MG63 (cell line): ENCODE measurements around the gene TPSB2. TPM values are rescaled to one million over a fixed set of nuclear protein-coding genes. Genes with fewer than 3 reads are reported as not detected.
"Not testable (repeated sequence)": the region's sequence is repeated elsewhere in the genome, so short reads cannot be mapped to it uniquely, and the experiment has no call there.

Experiments used
- DNase-seq: peaks from one replicate; pipeline ENCODE4 v3.0.0-alpha.2; 2020
- H3K27me3 ChIP-seq: fragments of 250-450 bp; sonication (Bioruptor Pico); 2 replicates; pipeline ENCODE4 v1.5.1; 2020; ENCODE audit warnings: mild to moderate bottlenecking, moderate library complexity
- H3K36me3 ChIP-seq: fragments of 250-450 bp; sonication (Bioruptor Pico); 2 replicates; pipeline ENCODE4 v1.5.1; 2020; ENCODE audit warnings: mild to moderate bottlenecking, moderate library complexity
- H3K4me3 ChIP-seq: fragments of 250-450 bp; sonication (Bioruptor Pico); 2 replicates; pipeline ENCODE4 v1.5.1; 2020; ENCODE audit warnings: mild to moderate bottlenecking, moderate library complexity
- H3K9me3 ChIP-seq: fragments of 250-450 bp; sonication (Bioruptor Pico); 2 replicates; pipeline ENCODE4 v1.5.1; 2020; ENCODE audit warnings: mild to moderate bottlenecking, moderate library complexity
- total RNA-seq: library from RNA; depleted of rRNA; stranded (reverse); fragments of >200 nt; shearing (Covaris generic); gene quantifications from 2 replicates; pipeline ENCODE4 v1.2.3, GENCODE V29; 2014; ENCODE audit warnings: low replicate concordance; rRNA removed

TPSB2 gene
- total RNA-seq, result not detected in 2 replicates

DNA sequence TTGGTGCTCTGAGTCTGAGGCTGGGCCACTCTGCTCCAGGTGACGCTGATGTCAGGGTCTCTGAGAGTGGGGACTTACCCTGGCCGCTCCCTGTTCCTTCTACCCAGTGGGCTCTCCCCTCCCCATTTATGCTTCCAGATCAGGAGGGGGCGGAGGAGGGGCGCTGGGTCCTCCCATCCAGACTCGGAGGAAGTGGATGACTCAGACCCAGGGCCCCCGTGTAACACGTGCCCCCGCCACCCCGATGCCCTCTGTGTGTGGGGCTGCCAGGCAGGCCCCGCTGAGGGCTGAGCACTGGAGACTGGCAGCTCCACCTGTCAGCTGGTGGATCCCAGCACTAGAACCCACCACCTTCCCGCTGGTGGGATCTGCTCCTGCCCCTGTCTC, at the start of gene TPSB2:
TSS of gene TPSB2 (minus strand) at position 101 of the 387 bp plus-strand sequence. CDS start 233 bp downstream, outside the sequence.
- not testable (repeated sequence) for H3K36me3 ChIP-seq, H3K4me3 ChIP-seq, H3K9me3 ChIP-seq, H3K27me3 ChIP-seq, DNase-seq

DNA sequence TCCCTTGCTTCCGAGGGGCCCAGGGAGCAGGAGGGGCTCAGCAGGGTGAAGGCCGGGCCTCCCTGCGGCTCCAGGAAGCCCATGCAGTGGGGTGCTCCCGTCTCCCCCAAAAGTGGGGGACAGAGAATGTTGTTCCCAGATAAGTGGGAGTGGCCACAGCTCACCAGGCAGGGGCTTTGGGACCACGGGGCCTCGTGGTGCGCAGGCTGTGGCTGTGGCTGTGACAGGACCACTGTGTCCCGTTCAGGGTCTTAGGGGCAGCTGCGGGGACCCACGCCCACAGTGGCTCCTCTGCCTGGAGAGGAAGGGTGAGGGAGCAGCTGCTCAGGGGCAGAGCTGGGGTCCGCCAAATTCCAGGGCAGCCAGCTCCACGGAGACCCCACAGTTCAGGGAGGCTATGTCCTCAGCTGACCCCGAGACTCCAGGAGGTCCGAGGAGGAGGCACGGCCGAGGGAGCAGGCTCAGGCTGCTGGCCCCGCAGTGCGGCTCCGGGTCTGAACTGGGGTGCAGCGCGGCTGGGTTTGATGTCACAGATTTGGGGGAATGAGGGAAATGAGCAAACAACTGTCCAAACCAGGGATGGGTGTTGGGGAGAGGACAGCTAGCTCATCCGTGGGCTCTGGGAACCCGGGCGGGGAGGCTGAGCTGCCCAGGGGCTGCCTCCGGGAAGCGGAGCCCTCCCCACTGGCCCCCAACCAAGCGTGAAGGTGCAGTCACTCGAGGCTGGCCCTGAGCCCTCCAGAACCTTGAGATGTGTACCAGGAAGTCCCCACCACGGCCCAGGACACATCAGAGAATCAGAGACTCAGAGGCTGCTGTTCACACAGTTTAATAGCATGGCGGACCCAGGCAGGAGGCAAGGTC, 49.3 kb upstream of the TPSB2 start:
- Histone ChIP-seq H3K27me3 (peaks cover 40% of the 10 kb centered on the region), H3K9me3 (no peaks in the 10 kb centered on the region), H3K36me3 (no peaks in the 10 kb centered on the region), H3K4me3 (no peak overlapping the region)
- no peak for DNase-seq

DNA sequence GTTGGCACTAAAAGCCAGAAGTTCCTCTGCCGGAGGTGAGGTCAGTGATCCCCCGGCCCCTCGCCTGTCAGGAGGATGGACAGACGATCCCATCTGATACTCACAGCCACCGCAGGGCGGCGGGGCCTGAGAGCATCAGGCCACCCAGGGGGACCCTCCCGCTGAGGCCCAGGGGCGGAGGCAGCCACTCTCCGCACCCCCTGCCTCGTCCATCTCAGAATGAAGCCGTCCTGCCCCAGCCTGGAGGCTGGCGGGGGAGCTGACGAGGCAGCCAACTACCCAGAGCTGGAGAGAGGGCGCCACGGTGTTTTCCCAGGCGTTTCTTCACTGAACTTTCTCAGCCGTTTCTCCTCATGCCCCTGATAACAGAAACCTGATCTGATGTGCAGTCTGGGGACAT, 48.5 kb upstream of the TPSB2 start:
- H3K4me3 ChIP-seq, result no peak overlapping the region
- peaks cover 45% of the 10 kb centered on the region for H3K27me3 ChIP-seq
- no peaks in the 10 kb centered on the region for H3K36me3 ChIP-seq
- no peak for DNase-seq
- H3K9me3 ChIP-seq, result no peaks in the 10 kb centered on the region

DNA sequence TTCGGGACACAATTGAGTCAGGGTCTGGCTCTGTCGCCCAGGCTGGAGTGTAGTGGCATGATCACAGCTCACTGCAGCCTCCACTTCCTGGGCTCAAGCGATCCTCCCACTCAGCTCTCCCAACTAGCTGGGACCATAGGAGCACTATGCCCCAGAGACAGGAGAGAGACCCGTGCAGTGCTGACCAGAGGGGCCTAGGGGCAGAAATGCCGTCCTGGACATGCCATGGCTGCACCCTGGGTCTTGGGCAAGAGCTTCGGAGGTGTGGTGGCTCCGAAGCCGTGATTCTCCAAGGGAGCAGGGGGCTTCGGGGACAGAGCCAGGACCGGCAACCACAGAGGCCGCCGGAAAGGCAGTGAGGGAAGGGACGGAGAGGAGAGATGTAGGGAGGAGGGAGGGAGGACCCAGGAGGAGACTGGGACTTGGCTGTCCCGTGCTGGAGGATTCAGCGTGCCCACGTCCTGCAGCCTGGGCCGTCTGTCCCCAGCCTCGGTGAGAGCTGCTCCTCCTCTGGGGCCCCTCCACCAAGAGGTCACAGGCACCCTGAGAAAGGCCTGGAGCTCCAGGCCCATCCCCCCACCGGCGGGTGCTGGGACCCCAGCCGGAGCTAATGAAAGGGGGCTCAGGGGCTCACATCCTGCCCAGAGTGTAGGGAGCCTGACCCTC, 47.8 kb upstream of the TPSB2 start:
- Histone ChIP-seq H3K9me3 (no peaks in the 10 kb centered on the region), H3K27me3 (peaks cover 51% of the 10 kb centered on the region), H3K36me3 (no peaks in the 10 kb centered on the region), H3K4me3 (no peak overlapping the region)
- no peak for DNase-seq

DNA sequence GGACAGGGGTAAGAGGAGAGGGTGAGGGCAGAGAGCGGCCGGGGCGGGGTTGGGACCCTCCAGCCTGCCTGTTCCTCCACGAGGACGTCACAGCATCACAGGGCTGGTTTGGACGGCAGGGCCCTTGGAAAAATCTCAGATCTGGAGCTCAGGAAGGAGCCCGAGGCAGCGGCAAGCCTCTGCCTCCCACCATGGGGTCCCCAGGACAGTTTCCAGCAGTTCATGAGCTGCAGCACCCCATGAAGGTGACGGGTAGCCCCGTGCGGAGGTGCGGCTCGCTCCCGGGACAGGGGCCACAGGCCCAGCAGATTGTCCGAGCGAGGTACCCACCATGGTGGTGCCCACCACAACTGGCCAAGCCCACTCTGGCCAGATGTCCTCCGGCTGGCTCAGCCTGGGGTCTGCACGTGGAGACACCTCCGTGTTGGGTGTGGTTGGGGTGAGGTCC, 47.2 kb upstream of the TPSB2 start:
- H3K27me3 ChIP-seq, result peaks cover 57% of the 10 kb centered on the region
- no peak for DNase-seq
- H3K4me3 ChIP-seq, result no peak overlapping the region
- H3K9me3 ChIP-seq, result no peaks in the 10 kb centered on the region
- no peaks in the 10 kb centered on the region for H3K36me3 ChIP-seq

DNA sequence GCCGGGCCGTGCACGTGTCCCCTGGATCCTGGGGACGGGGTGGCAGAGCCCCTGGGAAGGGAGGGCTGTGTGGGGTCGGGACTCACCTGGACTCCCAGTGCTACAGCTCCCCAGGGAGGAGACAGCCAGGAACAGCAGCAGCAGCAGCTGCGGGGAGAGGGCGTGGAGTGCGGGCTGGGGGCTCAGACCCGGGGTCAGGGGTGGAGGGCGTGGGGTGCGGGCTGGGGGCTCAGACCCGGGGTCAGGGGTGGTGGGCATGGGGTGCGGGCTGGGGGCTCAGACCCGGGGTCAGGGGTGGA, 46.5 kb upstream of the TPSB2 start:
- Histone ChIP-seq H3K27me3 (peaks cover 56% of the 10 kb centered on the region), H3K9me3 (no peaks in the 10 kb centered on the region)
- no peak for DNase-seq

DNA sequence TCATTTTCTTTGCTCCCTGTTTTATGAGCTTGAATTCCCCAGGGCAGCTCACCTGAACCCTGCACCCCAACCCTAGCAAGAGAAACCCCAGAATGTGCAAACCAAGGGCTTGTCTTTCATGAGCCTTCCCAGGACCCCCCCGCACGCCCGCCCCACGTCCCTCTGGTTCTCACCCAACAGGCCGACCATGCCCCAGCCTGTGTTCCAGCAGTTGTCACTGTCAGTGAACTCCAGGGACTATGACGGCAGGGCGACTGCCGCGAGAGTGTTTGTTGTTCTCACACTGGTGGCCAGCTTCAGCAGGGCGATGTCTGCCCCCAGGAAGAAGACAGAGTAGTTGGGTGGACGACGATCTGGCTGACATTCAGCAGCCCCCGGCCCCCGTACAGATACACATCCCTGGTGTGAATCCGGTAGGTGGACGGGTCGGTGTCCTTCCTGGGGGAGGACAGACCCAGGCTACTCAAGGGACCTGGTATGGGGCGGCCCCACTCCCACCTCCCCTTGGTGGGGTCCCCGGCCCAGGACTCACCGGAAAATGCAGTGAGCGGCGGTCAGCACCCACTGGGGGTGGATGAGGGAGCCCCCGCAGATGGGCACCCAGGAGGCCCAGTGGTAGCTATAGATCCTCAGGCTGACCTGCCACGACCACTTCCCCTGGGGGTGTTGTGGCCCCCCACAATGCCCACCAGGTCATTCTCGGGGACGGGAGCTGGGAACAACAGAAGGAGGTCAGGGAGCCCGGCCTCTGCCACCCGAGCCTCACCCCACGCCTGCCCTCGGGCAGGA, 46.0 kb upstream of the TPSB2 start:
- no peak for DNase-seq
- no peaks in the 10 kb centered on the region for H3K9me3 ChIP-seq
- H3K36me3 ChIP-seq, result no peaks in the 10 kb centered on the region
- no peak overlapping the region for H3K4me3 ChIP-seq
- H3K27me3 ChIP-seq, result peaks cover 53% of the 10 kb centered on the region

More for the DNA sequence above, 46.5 kb upstream of the TPSB2 start:
- no peaks in the 10 kb centered on the region for H3K36me3 ChIP-seq
- H3K4me3 ChIP-seq, result no peak overlapping the region

DNA sequence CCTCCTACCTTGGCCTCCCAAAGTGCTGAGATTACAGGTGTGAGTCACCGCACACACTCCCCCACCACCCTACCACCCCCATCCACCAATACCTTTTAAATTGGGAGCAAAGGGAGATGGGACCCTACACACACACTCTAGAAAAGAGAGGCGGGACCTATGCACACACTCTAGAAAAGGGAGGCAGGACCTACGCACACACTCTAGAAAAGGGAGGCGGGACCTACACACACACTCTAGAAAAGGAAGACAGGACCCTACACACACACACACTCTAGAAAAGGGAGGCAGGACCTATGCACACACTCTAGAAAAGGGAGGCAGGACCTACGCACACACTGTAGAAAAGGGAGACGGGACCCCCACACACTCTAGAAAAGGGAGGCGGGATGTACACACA, 44.8 kb upstream of the TPSB2 start:
- H3K36me3 ChIP-seq, result no peaks in the 10 kb centered on the region
- DNase-seq, result no peak

DNA sequence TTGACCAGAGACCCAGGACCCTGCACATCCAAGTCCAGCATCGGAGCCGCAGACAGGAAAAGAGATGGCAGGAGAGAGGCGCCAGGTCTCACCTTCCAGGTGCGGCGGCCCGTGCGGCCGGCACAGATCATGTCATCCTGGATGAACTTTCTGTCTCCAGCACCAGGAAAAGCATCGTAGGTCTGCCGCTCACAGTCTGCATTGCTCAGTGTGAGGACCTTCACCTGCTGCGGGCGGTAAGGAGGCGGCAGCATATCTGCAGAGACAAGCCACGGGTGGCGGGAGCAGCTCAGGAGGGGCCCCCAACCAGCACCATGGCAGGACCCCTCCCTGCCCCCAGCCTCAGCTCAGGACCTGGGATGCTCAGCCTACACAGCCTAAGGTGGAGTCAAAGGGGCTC, 43.8 kb upstream of the TPSB2 start:
- DNase-seq, result no peak
- Histone ChIP-seq H3K9me3 (no peaks in the 10 kb centered on the region), H3K36me3 (no peaks in the 10 kb centered on the region)

More for the DNA sequence above, 44.8 kb upstream of the TPSB2 start:
- Histone ChIP-seq H3K27me3 (peaks cover 44% of the 10 kb centered on the region), H3K9me3 (no peaks in the 10 kb centered on the region), H3K4me3 (no peak overlapping the region)

DNA sequence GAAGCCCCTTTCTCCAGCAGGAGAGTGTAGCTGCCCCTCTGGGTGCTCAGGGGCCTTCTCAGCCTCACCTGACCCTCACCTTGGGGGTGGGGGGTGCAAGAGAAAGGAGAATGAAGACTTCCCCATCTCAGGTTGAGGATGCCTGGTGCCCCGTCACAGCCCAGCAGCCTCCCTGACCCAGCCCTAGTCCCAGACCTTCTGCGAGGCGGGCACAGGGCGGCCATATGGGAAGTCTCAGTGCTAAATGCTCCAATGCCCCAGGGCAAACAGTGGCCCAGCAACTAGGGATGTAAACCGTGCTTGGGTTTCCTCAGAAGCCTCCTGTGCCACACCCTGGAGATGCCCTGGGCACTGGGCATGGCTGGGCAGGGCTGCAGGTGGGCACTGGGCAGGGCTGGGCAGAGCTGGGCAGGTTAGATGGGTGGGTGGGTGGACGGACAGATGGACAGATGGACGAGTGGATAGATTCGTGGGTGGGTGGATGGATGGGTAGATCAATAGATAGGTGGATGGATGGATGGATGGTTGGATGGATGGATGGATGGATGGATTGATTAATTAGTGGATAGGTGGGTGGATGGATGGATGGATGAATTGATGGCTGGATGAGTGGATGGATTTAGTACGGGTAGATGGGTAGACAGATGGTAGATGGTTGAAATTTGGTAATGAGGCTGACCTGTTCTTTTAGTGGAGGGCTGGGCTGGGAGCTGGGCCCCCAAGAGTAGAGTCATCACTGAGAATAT, 42.6 kb upstream of the TPSB2 start:
- Histone ChIP-seq H3K4me3 (no peak overlapping the region), H3K36me3 (no peaks in the 10 kb centered on the region), H3K27me3 (peaks cover 40% of the 10 kb centered on the region), H3K9me3 (no peaks in the 10 kb centered on the region)
- no peak for DNase-seq

More for the DNA sequence above, 43.8 kb upstream of the TPSB2 start:
- Histone ChIP-seq H3K27me3 (peaks cover 43% of the 10 kb centered on the region), H3K4me3 (no peak overlapping the region)

DNA sequence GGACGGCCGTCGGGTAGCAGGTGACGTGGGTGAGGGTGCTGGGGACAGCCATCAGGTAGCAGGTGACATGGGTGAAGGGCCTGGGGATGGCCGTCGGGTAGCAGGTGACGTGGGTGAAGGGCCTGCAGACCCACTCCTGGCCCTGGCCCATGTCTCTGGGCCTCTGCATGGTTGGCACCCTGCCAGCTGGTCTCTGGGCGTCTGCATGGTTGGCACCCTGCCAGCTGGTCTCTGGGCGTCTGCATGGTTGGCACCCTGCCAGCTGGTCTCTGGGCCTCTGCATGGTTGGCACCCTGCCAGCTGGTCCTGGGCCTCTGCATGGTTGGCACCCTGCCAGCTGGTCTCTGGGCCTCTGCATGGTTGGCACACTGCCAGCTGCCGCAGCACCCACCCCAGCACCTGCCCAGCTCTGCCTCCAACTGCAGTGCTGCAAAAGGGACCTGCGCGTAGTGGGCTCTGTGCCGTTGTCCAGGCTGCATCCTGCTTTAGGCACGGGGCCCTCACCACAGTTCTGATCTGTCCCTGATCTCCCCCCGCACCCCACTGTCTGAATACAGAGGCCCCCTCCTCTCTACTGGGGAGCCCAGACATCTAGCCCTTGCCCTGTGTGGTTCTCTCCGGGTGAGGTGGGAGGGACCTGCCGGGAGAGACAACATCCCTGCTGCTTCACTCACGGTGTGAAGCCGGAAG, 41.9 kb upstream of the TPSB2 start:
- H3K36me3 ChIP-seq, H3K4me3 ChIP-seq, H3K9me3 ChIP-seq: not testable (repeated sequence)
- DNase-seq, result peak; percentile 28
- peaks cover 32% of the 10 kb centered on the region for H3K27me3 ChIP-seq

DNA sequence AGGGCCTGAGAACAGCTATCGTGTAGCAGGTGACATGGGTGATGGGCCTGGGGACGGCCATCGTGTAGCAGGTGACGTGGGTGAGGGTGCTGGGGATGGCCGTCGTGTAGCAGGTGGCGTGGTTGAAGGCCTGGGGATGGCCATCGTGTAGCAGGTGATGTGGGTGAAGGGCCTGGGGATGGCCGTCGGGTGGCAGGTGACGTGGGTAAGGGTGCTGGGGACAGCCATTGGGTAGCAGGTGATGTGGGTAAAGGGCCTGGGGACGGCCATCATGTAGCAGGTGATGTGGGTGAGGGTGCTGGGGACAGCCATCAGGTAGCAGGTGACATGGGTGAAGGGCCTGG, 41.4 kb upstream of the TPSB2 start:
- no peaks in the 10 kb centered on the region for H3K36me3 ChIP-seq
- no peaks in the 10 kb centered on the region for H3K9me3 ChIP-seq
- H3K27me3 ChIP-seq, result peaks cover 34% of the 10 kb centered on the region
- no peak for DNase-seq
- H3K4me3 ChIP-seq, result no peak overlapping the region

DNA sequence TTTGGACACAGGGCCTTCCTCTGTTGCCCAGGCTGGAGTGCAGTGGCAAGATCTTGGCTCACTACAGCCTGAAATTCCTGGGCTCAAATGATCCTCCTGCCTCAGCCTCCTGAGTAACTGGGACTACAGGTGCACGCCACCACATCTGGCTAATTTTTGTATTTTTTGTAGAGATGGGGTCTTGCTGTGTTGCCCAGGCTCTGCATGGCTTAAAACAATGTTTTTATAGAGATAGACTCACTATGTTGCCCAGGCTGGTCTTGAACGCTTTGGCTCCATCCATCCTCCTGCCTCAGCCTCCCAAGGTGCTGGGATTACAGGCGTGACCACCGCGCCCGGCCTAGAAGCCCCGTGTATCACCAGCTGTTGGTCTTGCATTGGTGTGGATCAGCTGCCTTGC, 39.4 kb upstream of the TPSB2 start:
- not testable (repeated sequence) for DNase-seq, H3K36me3 ChIP-seq, H3K4me3 ChIP-seq, H3K9me3 ChIP-seq
- H3K27me3 ChIP-seq, result peaks cover 26% of the 10 kb centered on the region

DNA sequence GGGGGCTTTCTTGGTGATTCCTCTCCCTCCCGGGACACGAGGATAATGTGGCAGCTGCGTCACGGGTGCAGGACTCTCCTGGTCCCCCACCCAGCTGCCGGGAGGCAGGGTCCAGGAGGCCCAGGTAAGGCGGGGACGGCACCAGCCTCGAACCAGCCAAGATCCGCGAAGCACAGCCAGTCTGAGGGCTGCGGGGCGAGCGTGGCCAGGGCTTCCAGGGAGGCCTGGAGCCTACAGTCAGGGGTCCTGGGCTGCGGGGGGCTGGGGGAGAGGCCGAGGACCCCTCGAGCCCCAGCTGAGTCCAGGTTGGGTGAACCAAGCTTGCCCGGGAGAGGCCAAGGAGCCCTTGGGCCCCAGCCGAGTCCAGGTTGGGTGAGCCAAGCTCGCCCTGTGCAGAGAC, 35.8 kb upstream of the TPSB2 start:
- Histone ChIP-seq H3K4me3 (no peak overlapping the region), H3K36me3 (no peaks in the 10 kb centered on the region), H3K27me3 (peaks cover 37% of the 10 kb centered on the region), H3K9me3 (no peaks in the 10 kb centered on the region)
- DNase-seq, result no peak

DNA sequence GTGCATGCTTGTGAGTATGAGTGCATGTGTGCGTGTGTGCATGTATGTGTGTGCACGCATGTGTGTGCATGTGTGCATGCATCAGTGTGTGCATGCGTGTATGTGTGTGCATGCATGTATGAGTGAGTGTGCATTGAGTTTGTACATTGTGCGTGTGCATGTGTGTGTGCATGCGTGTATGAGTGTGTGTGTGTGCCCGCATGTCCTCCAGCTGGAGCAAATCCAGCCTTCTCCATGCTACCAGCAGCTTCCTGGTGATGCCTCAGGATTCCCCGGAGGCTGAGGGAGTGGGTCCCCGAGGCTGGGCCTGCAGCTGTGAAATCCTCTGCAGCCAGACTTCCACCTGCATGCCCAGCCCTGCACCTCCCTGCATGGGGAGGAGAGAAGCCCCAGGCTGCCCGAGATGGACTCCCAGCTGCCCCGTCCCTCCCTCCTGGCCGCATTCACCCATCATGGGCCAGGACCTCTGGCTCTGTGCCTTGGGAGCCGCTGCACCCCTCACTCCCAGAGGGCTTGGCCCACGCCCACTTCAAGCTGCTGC, 35.2 kb upstream of the TPSB2 start:
- H3K4me3 ChIP-seq, result no peak overlapping the region
- DNase-seq, result no peak
- H3K9me3 ChIP-seq, result no peaks in the 10 kb centered on the region
- no peaks in the 10 kb centered on the region for H3K36me3 ChIP-seq
- peaks cover 44% of the 10 kb centered on the region for H3K27me3 ChIP-seq
